GM23248 (cell line): ENCODE data around the gene SET. TPM values are rescaled to one million over a fixed set of nuclear protein-coding genes. Genes with fewer than 3 reads are reported as not detected.

Experiments used
- DNase-seq: peaks from one replicate; pipeline ENCODE4 v3.0.0-alpha.2; 2015
- H2AFZ ChIP-seq: fragments of 200-600 bp; sonication (generic); 2 replicates; pipeline ENCODE4 v1.6.1; 2016; ENCODE audit warnings: antibody characterized with exemption
- H3F3A ChIP-seq: fragments of 200-600 bp; sonication (generic); 2 replicates; pipeline ENCODE4 v1.6.1; 2016; ENCODE audit warnings: mild to moderate bottlenecking, antibody characterized with exemption, mixed run types; ENCODE audit not compliant: insufficient read depth
- H3K27ac ChIP-seq: fragments of 200-600 bp; sonication (generic); 2 replicates; pipeline ENCODE4 v1.5.1; 2016; ENCODE audit warnings: mild to moderate bottlenecking
- H3K27me3 ChIP-seq: fragments of 200-600 bp; sonication (generic); replicated peaks from 2 replicates; pipeline ENCODE4 v1.6.1; 2016; ENCODE audit warnings: mild to moderate bottlenecking; ENCODE audit not compliant: insufficient read depth
- H3K36me3 ChIP-seq: fragments of 200-600 bp; sonication (generic); 2 replicates; pipeline ENCODE4 v1.6.1; 2016; ENCODE audit warnings: low read depth, mild to moderate bottlenecking
- H3K4me1 ChIP-seq: fragments of 200-600 bp; sonication (generic); 2 replicates; pipeline ENCODE4 v1.6.1; 2016; ENCODE audit warnings: mild to moderate bottlenecking; ENCODE audit not compliant: insufficient read depth
- H3K4me2 ChIP-seq: fragments of 200-600 bp; sonication (generic); one replicate; pipeline ENCODE4 v1.6.1; 2016; ENCODE audit warnings: mild to moderate bottlenecking; ENCODE audit not compliant: unreplicated experiment
- H3K4me3 ChIP-seq: fragments of 200-600 bp; sonication (generic); 2 replicates; pipeline ENCODE4 v1.5.1; 2016; ENCODE audit warnings: mild to moderate bottlenecking
- H3K79me2 ChIP-seq: fragments of 200-600 bp; sonication (generic); 2 replicates; pipeline ENCODE4 v1.6.1; 2016; ENCODE audit warnings: mild to moderate bottlenecking; ENCODE audit not compliant: insufficient read depth
- H3K9ac ChIP-seq: fragments of 200-600 bp; sonication (generic); 2 replicates; pipeline ENCODE4 v1.6.1; 2016; ENCODE audit warnings: mild to moderate bottlenecking
- H3K9me2 ChIP-seq: fragments of 200-600 bp; sonication (generic); 2 replicates; pipeline ENCODE4 v1.6.1; 2016; ENCODE audit warnings: mixed run types, mild to moderate bottlenecking, moderate library complexity; ENCODE audit not compliant: insufficient read depth
- H3K9me3 ChIP-seq: fragments of 200-600 bp; sonication (generic); one replicate; pipeline ENCODE4 v1.6.1; 2017; ENCODE audit warnings: low read depth
- H4K20me1 ChIP-seq: fragments of 200-600 bp; sonication (generic); 2 replicates; pipeline ENCODE4 v1.6.0; 2016; ENCODE audit not compliant: insufficient read depth
- EZH2 ChIP-seq: fragments of 200-600 bp; sonication (generic); IDR thresholded peaks from 2 replicates; pipeline ENCODE4 v1.6.1; 2018; ENCODE audit warnings: antibody characterized with exemption, mild to moderate bottlenecking; ENCODE audit not compliant: insufficient read depth, poor library complexity, severe bottlenecking
- EZH2phosphoT487 ChIP-seq: fragments of 200-600 bp; sonication (generic); IDR thresholded peaks from 2 replicates; pipeline ENCODE4 v1.6.1; 2018; ENCODE audit warnings: antibody characterized with exemption, moderate library complexity, mild to moderate bottlenecking, low read depth; ENCODE audit not compliant: insufficient read depth
- WGBS, 2 experiments: methylation state at CpG; one replicate each; pipeline ENCODE4 v1.1.6; 2015 to 2017; ENCODE audit warnings: low lambda C conversion rate in 2 of 2, low coverage in 1 of 2; ENCODE audit errors: missing lambda C conversion rate in 2 of 2; 5-methylcytosine and 5-hydroxymethylcytosine counted together
- in situ Hi-C: fragments of 300-500 bp; cut with MboI; formaldehyde crosslinking; loops from 2 replicates; pipeline ENCODE4 v1.15.0; 2020
- polyA plus RNA-seq: library from polyadenylated mRNA; unstranded; fragments of >200 nt; fragmentation: Nextera tagmentation; extraction: Ambion mirVana; gene quantifications from 2 replicates; pipeline ENCODE4 v1.2.1, GENCODE V29; 2016
- small RNA-seq: library from RNA; depleted of rRNA; stranded (forward); fragments of <200 nt; gene quantifications from one replicate; pipeline ENCODE3, GENCODE V24; 2014; ENCODE audit warnings: low read depth, low replicate concordance
- total RNA-seq: library from RNA; depleted of rRNA; stranded (reverse); fragments of >200 nt; shearing (Covaris generic); gene quantifications from 2 replicates; pipeline ENCODE4 v1.2.3, GENCODE V29; 2014; rRNA removed

SET gene
- total and polyA plus RNA-seq, 2 experiments from 2014 or later: 175 to 283 TPM

DNA sequence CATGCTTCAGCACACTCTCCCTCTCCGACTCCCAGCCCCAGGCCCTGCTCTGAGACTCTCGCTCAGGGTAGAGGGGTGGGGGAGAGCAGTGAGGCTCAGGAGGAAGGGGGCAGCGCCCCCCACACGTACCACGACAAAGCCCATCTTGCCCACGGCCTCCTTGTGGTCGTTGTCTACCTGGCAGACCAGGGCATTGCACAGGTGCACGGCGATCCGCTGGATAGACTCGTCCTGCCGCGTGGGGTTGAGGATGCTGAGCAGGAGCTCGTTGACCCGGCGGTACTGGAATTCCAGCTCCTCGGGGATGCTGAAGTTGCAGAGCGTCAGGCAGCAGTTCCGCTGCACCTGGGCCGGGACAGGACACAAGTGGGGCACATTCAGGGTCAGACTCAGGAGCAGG, 53.4 kb downstream of the SET start:
- Histone ChIP-seq H3K9me2 (no peaks in the 10 kb centered on the region), H3K4me1 (no peaks in the 10 kb centered on the region), H2AFZ (no peak overlapping the region), H3K36me3 (no peaks in the 10 kb centered on the region), H3K27ac (no peak overlapping the region), H3K9ac (no peak overlapping the region), H3K79me2 (no peaks in the 10 kb centered on the region), H3K4me3 (no peak overlapping the region), H3K27me3 (no peaks in the 10 kb centered on the region), H4K20me1 (no peaks in the 10 kb centered on the region), H3K4me2 (no peak overlapping the region), H3K9me3 (no peaks in the 10 kb centered on the region), H3F3A (no peaks in the 10 kb centered on the region)
- no peak for DNase-seq
- TF ChIP-seq EZH2phosphoT487 (no peak), EZH2 (no peak)
- 96 to 97% methylated on average over 20 of the region's 20 CpGs for WGBS, 2 experiments
- in situ Hi-C loops: no loop called here

DNA sequence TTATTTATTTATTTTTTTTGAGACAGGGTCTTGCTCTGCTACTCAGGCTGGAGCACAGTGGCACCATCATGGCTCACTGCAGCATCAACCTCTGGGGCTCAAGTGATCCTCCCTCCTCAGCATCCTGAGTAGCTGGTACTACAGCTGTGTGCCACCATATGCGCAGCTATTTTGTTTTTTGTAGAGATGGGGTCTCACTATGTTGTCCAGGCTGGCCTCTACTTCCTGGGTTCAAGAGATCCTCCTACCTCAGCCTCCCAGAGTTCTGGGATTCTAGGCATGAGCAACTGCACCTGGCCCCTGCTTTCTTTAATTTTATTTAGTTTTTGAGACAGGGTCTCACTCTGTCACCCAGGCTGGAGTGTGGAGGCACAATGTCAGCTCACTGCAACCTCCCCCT, 54.4 kb downstream of the SET start:
- Histone ChIP-seq H3K9ac (no peak overlapping the region), H3K4me3 (no peak overlapping the region), H3K27me3 (no peaks in the 10 kb centered on the region), H3K79me2 (no peaks in the 10 kb centered on the region), H2AFZ (no peak overlapping the region), H3F3A (no peaks in the 10 kb centered on the region), H3K36me3 (no peaks in the 10 kb centered on the region), H3K27ac (no peak overlapping the region), H4K20me1 (no peaks in the 10 kb centered on the region), H3K4me2 (no peak overlapping the region), H3K4me1 (no peaks in the 10 kb centered on the region), H3K9me3 (no peaks in the 10 kb centered on the region), H3K9me2 (no peaks in the 10 kb centered on the region)
- no peak for TF ChIP-seq EZH2
- no peak for TF ChIP-seq EZH2phosphoT487
- in situ Hi-C loops: no loop called here
- WGBS, 2 experiments: 94 to 97% methylated on average over 1 of the region's 1 CpG
- no peak for DNase-seq

Small RNA genes within 50 kb of the gene (small RNA-seq; reads per million reads assigned to genes)
- not detected for gene RF00017
- not detected for gene RN7SL560P

Other genes with a start within 250 kb of the SET start
- 29.5 and 37.9 TPM in 2 replicates for gene ODF2, start 233.2 kb upstream of the SET start, total RNA-seq
- gene ODF2, start 233.2 kb upstream of the SET start, polyA plus RNA-seq: 32.1 and 34.8 TPM in 2 replicates
- gene GLE1, start 184.5 kb upstream of the SET start, total RNA-seq: 27.1 and 31.5 TPM in 2 replicates
- gene GLE1, start 184.5 kb upstream of the SET start, polyA plus RNA-seq: 18.1 and 18.5 TPM in 2 replicates
- 275 and 287 TPM in 2 replicates for gene SPTAN1, start 136.6 kb upstream of the SET start, total RNA-seq
- 139 and 144 TPM in 2 replicates for gene SPTAN1, start 136.6 kb upstream of the SET start, polyA plus RNA-seq
- gene DYNC2I2, start 32.4 kb upstream of the SET start, total RNA-seq: 64.5 and 93.1 TPM in 2 replicates
- gene DYNC2I2, start 32.4 kb upstream of the SET start, polyA plus RNA-seq: 58.8 and 60.8 TPM in 2 replicates
- 0.89 and 2.1 TPM in 2 replicates for gene PKN3, start 13.3 kb downstream of the SET start, total RNA-seq
- 0.68 and 0.95 TPM in 2 replicates for gene PKN3, start 13.3 kb downstream of the SET start, polyA plus RNA-seq
- gene ZDHHC12, start 34.9 kb downstream of the SET start, total RNA-seq: 48.1 and 65.1 TPM in 2 replicates
- gene ZDHHC12, start 34.9 kb downstream of the SET start, polyA plus RNA-seq: 41.6 and 44.0 TPM in 2 replicates
- 28.9 and 61.7 TPM in 2 replicates for gene ZER1, start 82.7 kb downstream of the SET start, total RNA-seq
- 18.7 and 20.0 TPM in 2 replicates for gene ZER1, start 82.7 kb downstream of the SET start, polyA plus RNA-seq
- gene TBC1D13, start 98.0 kb downstream of the SET start, total RNA-seq: 15.7 and 17.3 TPM in 2 replicates
- gene TBC1D13, start 98.0 kb downstream of the SET start, polyA plus RNA-seq: 21.9 and 25.3 TPM in 2 replicates
- gene ENDOG, start 129.3 kb downstream of the SET start, total RNA-seq: 11.6 and 26.7 TPM in 2 replicates
- 21.3 and 21.4 TPM in 2 replicates for gene ENDOG, start 129.3 kb downstream of the SET start, polyA plus RNA-seq
- 15.9 and 53.0 TPM in 2 replicates for gene SPOUT1, start 140.6 kb downstream of the SET start, total RNA-seq
- 43.0 and 46.4 TPM in 2 replicates for gene SPOUT1, start 140.6 kb downstream of the SET start, polyA plus RNA-seq
- gene KYAT1, start 192.7 kb downstream of the SET start, total RNA-seq: 5.1 and 5.8 TPM in 2 replicates
- 4.4 and 5.5 TPM in 2 replicates for gene KYAT1, start 192.7 kb downstream of the SET start, polyA plus RNA-seq
- 35.2 and 37.9 TPM in 2 replicates for gene LRRC8A, start 192.9 kb downstream of the SET start, total RNA-seq
- 35.6 and 36.5 TPM in 2 replicates for gene LRRC8A, start 192.9 kb downstream of the SET start, polyA plus RNA-seq
- gene PHYHD1, start 231.8 kb downstream of the SET start, total RNA-seq: 4.4 and 4.7 TPM in 2 replicates
- gene PHYHD1, start 231.8 kb downstream of the SET start, polyA plus RNA-seq: 7.4 and 8.6 TPM in 2 replicates